Measurements from ENCODE around the gene CCDC107.

- TF ChIP-seq CTCF (IDR thresholded peaks at IDR 0.05; ENCODE audit: low read depth, low read length) (no peak), EZH2phosphoT487 (IDR thresholded peaks at IDR 0.05; ENCODE audit: low read depth) (no peak)
These were observed 15.0 kb upstream of the CCDC107 start for GRCh38 chr9:35643046-35643445.

Data from OCI-LY3 (cell line).